Mesenteric fat pad (tissue), 1 donor: ENCODE data around the gene NIPSNAP3A. TPM values are rescaled to one million over a fixed set of nuclear protein-coding genes. Genes with fewer than 3 reads are reported as not detected.

Source experiments
- DNase-seq: peaks from one replicate; pipeline ENCODE4 v3.0.0-alpha.2; 2020; ENCODE audit warnings: low spot score
- total RNA-seq: library from RNA; stranded (reverse); fragmentation: NEBNext Ultra II Directional; extraction: Animal tissue kit (Norgen Biotek cat#: 25700); gene quantifications from one replicate; pipeline ENCODE4 v1.2.1, GENCODE V29; 2021
- donor health status: DM: yes; HTN: yes; CAD: no.

Gene NIPSNAP3A
- total RNA-seq, 1 donor from 2014 or later, result 25.1 TPM

DNA sequence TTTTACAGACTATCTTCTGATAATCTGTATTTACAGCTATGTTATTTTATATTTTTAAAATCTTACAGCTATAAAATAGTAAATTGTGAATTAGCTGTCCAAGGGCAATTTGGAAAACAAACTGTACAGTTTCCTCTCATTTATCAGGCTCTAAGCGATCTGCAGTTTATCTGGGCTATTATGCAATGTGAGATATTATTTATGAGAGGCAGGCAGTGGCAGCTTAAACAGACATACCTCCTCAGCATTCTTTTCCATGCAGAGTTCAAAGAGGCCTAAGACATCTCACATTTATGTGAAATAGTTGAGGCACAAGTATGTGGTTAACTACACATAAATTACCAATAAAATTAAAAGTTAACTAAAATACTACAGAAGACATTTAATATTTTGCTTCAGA is 26.6 kb downstream of the NIPSNAP3A start:
- DNase-seq, result no peak

DNA sequence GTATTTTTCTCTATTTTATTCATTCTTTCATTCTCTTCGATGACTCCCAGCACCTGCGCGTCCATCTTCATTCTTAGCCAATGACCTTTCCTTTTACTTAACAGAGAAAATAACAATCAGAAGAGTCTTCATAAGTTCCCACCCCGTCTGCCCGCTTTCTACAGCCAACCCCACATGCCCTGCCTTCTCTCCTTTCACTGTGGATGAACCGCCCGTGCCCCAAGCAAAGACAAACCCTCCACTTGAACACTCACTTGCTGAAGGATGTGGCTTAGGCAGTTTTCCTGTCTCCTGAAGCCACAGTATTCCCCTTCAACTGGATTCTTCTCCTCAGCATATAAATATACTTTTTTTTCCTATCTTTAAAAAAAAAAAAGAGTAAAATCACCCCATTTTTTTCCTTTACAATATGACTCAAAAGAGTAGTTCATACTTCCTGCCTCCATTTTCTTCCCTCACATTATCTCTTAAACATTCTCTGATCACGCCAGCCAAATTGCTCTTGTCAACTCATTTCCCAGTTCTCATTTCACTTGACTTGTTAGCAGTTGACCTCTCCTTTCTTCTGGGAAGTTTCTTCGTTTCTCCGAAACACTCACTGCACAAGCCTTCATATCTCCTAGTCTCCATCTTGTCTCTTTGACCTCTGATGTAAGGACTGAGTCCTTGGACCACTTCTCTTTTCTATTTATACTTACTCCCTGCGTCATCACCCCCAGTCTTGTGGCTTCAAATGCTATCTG is 27.5 kb downstream of the NIPSNAP3A start:
- no peak for DNase-seq

DNA sequence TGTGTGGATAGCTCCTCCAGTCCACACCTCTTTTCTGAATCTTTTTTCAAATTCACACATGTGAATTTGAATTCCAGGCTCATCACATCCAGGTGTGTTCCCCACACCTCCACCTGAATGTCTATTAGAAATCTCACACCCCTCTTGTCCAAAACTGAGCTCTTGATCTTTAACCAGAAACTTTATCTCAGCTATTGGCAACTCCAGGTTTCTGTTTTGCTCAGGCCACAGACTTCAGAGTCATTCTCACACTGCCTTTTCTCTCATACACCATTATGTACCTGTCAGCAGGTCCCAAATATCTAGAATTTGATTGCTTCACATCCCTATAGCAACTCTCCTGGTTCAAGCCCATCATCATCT is 28.1 kb downstream of the NIPSNAP3A start:
- no peak for DNase-seq

DNA sequence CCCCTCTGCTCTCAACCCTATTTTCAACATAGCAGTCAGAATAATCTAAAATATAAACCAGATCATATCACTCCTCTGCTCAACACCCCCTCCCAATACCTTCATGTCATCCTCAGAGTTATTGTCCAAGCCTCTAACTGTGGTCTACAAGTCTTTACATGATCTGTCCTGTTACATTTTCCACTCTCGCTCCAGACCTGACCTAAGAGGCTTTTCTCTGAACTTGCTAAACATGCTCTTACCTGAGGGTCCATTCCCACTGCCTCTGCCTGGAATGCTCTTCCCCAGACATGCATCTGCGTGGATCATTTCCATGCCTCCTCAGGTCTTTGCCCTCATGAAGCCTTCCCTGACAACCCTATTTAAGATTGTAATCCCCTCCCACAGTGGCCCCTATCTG is 28.5 kb downstream of the NIPSNAP3A start:
- DNase-seq, result no peak

DNA sequence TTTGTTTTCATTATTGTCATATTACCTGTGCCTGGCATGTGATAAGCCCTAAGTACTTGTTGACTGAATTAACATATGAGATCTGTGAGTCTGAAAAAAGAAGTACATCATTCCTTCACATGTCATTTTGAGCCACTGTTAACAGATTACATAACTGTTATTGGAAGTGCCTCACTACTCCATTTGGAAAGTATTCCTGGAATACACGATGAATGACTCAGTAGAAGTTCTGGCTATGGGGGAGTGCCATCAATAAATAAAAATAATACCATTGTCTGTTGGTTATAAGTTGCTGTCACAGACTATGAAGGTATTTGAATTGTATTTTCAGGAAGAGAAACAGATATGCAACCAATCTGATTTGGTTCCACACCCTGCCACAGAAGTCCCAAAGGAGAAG is 29.3 kb downstream of the NIPSNAP3A start:
- no peak for DNase-seq

DNA sequence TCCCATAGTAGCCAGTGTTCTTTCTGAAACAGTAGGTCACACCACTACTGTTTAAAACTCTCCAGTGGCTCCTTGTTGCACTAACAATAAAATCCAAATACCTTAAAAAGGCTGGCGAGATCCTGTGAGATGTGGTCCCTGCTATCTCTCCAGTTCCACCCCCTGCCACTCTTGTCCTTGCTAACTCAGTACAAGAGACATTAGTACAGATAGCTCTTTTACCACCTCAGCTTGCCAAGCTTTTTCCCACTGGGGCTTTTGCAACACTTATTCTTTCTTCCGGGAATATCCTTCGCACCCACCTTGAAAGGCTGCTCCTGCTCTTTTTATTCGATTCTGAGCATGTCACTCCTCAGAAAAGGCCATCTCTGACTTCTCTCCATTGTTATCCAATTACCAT is 31.3 kb downstream of the NIPSNAP3A start:
- DNase-seq, result no peak

DNA sequence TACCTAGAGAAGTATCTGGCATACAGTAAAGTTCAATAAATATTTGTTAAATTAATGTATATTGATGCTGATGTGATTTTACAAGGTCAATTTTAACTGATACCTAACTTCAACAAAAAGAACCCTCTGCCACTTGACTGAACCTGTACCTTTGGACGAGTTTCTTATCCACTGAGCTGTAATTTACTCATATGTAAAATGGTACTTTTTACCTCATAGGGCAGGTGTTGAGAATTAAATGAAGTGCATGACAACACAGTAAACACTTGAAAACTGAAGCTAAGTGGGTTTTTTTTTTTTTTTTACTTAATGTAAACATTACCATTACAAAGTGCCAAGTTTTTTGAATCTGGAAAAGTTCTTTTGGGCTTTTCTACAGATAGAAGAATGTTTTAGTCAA is 31.9 kb downstream of the NIPSNAP3A start:
- no peak for DNase-seq

DNA sequence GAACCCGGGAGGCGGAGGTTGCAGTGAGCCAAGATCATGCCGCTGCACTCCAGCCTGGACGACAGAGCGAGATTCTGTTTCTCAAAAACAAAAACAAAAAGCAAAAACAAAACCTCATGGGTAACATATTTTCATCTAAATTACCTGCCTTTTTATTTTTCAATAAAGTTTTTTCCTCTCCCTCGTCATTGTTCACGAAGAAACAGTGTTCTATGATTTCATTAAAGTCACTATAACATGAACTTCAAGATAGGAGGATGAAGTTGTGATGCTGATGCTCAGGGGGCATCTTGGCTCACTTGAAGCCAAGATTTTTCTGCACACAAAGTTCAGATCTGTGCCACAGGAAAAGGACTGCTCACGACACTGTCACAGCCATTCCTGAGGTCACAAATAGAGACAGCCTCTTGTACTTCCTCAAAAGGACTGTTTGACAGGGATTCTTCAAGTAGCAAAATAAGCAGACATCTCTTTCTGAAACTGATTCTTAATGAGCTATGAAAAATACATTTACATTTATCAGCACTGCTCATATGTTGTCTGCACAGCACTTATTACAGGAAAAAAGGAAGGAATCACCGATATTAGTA is 32.6 kb downstream of the NIPSNAP3A start:
- DNase-seq, result no peak

DNA sequence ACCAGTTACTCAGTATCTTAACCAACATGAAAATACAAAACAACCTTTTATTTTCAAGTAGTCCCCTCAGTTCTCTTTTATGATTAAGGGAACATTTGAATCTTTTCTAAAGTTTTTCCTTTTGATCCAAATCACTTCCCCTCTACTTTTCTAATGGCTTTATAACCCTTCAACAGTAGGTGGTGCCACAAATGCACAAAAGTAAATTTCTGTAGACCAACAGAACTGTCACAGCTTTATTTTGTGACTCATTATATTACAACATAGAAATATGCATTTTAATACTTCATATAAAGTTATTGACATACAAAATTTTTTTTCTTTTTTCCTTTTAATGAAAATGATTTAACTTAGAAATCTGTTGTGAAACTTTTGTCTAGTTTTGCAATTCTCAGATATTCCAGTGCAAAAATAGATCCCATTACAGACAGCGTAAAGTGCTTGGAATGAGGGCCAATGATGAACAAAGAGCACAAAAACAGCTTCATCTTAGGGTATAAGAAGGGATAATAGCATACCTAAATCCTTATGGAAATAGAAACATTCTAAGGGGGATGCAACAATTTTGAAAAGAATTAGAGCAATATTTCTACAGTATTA is 33.4 kb downstream of the NIPSNAP3A start:
- DNase-seq, result no peak

DNA sequence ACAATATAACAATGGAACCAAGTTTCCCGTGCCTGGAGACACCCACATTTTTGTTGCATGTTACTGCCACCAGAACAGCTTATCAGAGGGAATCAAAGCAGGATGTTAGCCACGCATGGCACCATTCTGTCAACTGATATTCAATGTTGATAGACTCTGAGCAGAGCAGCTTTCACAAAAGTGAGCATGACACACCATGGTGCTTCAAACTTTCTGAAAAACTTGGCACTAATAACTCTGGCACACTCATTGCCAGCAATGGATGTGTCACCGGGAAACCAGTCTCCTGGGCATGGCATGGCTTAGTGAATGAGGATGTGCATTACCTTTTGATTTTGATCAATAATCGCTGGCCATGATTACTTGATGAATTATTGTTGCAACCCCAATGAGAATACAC is 36.1 kb downstream of the NIPSNAP3A start:
- no peak for DNase-seq

DNA sequence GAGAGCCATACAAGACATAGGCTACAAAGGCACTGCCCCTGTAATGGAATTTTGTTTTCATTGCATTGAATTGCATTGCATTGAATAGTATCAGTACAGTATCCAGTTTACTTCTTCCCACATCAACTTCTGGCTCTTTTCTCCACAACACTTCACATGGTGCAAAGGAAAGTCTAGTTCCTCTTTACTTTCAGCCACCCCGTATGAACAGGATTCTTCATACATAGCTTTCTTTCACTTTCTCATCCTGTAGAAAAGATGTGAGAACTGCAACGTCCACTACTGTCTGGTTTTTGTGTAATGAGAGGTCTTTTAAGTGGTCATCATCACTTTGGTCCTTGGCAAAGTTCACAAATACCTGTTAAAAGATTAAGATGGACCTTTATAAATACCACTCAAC is 36.6 kb downstream of the NIPSNAP3A start:
- DNase-seq, result no peak

DNA sequence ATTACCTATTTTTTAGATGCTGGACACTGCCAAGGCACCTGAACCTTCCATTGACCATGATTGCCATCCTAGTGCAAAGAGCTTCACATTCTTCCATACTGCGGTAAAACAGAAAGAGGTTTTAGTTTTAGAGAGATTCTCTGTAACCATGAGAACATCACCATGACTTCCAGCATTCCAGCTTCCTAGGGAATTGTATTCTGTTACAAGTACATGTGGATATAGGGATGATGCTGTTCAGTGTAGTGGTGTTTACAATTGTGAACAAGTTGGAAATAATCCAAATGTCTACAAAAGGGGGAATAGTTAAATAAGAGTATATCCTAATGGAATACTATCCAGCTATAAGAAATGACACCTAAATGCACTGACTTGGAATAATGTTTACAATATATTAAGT is 38.8 kb downstream of the NIPSNAP3A start:
- no peak for DNase-seq

DNA sequence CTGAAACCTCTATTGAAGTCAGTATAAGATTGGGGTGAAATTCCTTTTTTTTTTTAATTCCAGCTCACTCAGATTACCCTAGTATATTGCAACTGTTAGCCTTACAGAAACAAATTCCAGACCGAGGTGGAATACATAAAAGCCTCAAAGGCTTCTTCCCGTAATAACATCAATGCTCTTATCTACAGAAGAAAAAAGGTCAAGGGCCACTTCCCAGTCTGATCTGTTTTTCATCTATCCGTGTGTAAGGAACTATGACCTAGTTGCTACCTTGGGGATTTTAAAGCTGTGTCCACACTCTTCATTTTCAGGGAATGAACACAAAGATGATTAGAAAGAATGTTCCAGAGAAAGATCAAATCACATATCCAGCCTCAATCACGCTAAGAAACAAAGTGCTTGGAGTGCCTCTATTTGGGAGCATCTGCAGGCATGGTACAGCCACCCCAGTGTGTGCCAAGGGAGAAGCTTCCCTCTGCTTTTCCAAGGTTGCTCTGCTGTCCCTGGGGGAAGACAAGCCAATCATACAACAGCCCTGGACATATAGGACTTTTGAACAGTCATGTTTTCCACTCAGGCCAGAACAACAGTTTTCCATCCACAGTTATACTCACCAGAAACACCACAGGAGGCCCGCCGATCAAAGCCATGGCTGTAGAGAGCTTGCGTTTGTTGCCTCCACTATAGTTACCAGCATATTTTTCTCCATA is 40.0 kb downstream of the NIPSNAP3A start:
- DNase-seq, result no peak

DNA sequence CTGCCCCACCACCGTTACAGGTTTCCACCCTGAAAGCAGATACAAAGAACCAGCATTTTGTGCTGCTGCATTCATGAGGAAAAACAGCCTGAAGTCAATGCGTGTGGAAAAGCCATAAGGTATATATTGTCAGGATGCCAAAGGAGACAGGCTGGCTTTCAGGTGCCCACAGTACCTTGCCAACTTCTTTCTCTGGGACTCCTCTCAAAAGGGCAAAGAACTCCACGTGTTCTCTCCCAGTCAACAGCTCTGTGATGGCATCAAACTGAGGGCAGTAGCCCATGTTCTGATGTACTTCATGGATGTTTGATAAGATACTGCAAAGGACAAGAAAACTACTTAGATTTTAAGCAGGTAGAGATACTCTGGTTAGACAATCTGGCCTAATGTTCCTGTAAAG is 40.8 kb downstream of the NIPSNAP3A start:
- DNase-seq, result no peak

DNA sequence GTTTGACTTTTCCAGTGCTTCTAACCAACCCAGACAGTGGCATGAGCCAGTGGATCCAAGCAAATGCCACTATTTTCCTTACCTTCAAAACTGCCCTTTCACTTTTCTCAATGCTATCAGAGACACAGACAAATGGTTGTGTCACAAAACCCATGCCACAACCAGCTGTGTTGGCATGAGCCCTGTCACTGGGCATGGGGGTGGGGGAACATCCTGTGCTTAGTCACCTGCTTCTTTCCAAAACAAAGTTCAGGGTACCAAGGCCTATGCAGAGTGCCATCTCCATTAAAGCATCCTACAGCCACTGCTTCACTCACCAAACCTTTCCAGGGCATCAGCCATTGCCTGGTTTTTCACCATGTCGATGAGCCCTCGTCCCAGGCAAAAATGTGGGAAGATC is 46.6 kb downstream of the NIPSNAP3A start:
- DNase-seq, result no peak

DNA sequence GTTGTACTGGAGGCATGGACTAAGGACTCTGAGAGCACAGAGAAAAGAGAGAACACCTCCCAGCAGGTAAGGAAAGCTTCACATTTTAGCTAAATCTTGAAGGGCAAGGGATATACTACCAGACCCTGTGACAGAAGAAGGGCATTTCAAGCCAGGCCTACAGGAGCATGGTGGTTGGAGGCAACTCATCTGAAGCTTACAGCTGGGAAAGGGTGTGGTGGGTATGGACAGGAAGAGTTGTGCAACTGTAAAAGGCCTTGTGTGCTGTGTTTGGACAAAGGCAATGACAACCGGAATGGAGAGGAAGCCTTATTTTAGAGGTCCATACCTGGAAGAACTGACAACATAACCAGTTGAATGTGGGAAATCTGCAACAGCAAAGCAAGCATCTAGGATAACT is 47.6 kb downstream of the NIPSNAP3A start:
- DNase-seq, result no peak

DNA sequence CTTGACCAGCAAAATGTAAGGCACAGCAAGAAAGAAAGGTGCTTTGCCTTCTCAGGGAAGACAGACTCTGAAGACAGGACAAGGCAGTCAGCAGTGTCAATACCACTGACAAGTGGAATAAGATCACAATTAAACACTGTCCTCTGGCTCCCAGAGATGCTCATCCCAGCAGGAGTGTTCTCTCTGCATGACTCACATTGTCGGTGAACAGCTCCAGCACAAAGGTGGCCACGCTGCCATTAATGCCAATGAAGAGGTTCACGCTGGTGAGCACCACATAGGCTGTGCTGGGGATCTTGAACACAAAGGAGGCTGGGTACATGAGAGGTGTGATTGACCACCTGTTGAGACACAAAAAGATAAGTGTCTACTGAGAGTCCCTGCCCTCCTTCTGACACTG is 48.4 kb downstream of the NIPSNAP3A start:
- no peak for DNase-seq

DNA sequence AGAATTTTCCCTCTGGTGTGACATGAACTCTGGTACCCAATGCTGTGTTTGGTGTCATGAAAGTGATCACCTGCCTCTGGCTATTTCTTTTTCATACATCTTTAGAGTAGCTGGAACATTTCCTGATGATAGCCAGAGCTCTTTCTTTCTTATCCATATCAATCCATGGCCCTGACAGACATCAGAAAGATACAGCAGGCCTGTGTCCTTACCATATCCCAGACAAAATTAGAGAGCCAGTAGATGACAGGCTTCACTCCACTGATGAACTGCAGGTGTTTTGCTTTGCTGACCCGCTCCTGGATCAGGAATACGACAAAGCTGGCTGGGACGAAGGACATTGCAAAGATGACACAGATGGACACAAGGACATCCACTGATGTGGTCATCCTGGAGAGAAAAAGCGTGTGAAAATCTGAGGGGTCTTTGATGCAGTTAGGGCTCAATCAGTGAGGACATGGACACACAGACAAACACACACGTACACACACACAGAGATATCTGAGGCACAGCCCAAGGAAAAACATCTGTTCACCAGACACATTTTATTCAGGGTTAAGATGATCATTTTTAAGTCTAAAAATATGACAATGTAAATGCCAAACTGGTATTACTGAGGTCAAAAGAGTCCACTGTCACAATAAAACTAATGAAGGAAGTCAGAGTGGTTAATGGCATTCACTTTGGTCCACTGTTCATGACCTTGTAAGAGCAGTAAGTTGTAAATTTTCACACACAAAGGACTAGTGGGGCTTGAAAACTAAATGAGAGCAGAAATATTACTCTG is 50.9 kb downstream of the NIPSNAP3A start:
- no peak for DNase-seq

DNA sequence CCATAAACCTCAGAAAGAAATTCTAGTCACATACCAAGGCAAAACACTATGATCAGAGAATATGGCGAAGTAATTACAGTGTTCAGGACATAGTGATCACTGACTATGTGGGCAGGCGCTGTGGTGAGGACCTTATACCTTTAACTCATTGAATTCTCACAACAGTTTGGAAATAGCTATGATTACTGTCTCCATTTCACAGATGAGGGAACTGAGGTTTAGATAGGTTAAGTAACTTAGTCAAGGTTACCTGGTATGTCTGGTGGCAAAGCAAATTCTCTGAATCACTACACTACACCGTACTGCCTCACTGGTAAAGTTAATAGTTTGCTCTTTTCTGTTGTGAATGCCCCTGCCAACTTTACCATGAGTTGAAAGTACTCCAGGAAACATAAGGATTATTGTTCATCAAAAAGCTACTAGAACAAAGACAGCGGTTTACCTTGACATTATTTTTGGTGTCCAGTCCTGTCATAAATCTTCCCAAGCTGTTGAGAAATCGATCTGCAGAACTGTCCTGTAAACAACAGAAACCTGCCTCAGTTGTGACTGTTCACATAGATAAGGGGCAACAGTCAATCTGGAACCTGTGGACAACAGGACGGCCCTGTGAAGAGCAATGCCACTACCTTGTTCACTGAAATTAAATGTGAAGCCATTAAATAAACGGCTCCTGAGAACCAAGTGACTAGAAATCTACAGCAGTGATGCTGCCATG is 52.7 kb downstream of the NIPSNAP3A start:
- no peak for DNase-seq

DNA sequence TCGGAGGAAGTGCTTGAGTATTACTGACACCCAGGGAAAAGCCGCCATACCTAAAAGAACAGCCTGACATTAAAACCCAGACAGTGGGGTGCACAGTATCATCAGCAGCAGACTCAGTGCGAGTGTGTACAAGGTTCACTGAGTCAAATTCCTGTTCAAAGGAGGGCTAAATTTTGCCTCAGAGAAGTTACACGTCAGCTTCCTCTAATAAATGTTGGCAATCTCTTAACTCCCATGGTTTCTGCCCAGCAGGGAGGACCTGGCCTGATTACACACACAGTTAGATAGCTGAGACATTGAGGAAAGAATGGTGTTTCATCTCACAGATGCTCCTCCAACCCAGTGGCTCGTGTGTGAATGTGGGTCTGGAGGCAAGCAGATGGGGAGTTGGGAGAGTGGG is 54.6 kb downstream of the NIPSNAP3A start:
- no peak for DNase-seq

DNA sequence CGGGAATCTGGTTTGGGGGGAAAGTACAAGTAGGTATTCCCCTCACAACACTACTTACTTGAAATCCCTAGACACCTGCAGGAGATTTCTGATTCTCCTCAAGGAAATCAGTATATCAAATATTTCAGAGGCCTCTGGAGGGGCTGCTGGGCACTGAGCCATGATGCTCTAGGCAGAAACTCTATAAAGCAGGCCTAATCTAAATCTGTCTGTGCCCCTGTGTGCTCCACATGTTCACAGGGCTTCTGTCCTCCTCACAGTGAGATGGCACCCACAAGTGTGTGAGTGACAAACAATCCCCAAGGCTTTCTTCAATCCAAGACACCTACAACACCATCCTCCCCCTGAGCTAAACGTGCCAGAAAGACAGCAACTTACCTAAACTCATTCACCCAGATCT is 55.4 kb downstream of the NIPSNAP3A start:
- no peak for DNase-seq
